Activated naive CD4-positive, alpha-beta T cell treated with anti-CD3 and anti-CD28 coated beads for 36 hours (primary cell): ENCODE data around the gene DUSP22. TPM values are rescaled to one million over a fixed set of nuclear protein-coding genes. Genes with fewer than 3 reads are reported as not detected.

ENCODE experiments used
- CTCF ChIA-PET: fragments of 350-600 bp; sonication (Branson Sonifier 250); formaldehyde crosslinking; loops from one replicate; lab custom pipeline; 2021; ENCODE audit warnings: antibody characterized with exemption; lab: Charles Lee
- DNase-seq: peaks from one replicate; pipeline ENCODE4 v3.0.0-alpha.2; 2020
- H3K27ac Mint-ChIP-seq: one replicate; pipeline ENCODE4 v1.8.0; 2021; ENCODE audit warnings: mild to moderate bottlenecking, mixed read lengths
- H3K27me3 Mint-ChIP-seq: one replicate; pipeline ENCODE4 v1.8.0; 2021; ENCODE audit warnings: low read depth, mixed read lengths
- H3K36me3 Mint-ChIP-seq: one replicate; pipeline ENCODE4 v1.8.0; 2021; ENCODE audit warnings: low read depth, mixed read lengths
- H3K4me1 Mint-ChIP-seq: one replicate; pipeline ENCODE4 v1.8.0; 2021; ENCODE audit warnings: low read depth, mixed read lengths
- H3K4me3 Mint-ChIP-seq: one replicate; pipeline ENCODE4 v1.8.0; 2021; ENCODE audit warnings: mild to moderate bottlenecking, moderate library complexity, mixed read lengths
- H3K9me3 Mint-ChIP-seq: one replicate; pipeline ENCODE4 v1.8.0; 2021; ENCODE audit warnings: mixed read lengths
- intact Hi-C: fragments of 100-400 bp; cut with micrococcal nuclease; formaldehyde crosslinking; loops from one replicate; pipeline ENCODE4 v1.15.1; 2023
- total RNA-seq, 2 experiments: library from RNA; stranded (reverse); gene quantifications; one replicate each; pipeline ENCODE4 v1.2.3, GENCODE V29; 2021

The DUSP22 gene
- total RNA-seq, 2 experiments from 2014 or later: 44.6 to 46.9 TPM

DNA sequence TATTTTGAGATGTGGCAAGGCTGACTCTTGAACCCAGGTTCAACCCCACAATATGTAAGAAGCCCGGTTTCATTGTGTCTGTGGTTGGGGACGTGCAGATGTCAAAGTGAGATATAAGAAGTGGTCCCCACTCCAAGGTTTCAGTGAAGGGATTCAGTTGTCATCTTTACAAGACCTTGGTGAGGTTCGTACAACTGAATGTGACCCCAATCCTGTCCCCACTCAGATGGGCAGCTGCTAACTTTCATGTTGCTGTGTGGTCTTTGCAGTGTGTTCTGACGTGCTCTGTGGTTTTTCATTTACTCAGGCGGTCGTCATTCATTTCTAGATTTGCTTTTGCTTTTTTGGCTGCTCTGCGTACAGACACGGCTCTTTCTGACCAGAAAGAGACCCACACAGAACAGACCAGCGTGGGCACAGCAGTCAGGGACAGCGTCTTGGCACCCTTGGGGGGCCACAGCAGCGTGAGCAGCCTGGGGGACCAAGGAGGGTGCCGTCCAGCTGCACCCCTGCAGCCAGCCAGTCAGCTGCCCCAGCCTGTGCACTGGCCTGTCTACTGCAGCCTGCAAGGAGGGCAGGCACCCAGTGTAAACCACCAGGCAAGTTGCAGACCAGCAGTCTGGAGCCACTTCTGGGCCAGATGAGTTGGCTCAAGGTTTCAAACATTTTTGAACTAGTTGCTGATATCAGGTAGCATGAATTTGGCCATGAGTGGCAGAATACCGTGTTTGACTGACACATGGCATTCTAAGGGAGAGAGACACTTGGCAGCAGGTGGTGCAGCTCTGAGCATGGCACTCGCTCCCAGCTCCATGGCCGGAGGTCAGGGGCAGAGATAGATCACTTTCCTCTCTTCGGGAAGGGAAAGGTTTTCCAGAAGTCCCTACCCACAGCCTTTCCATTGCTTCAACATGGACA is 49.9 kb downstream of the DUSP22 start:
- Mint-ChIP-seq H3K27me3 (no peaks in the 10 kb centered on the region), H3K4me3 (no peak overlapping the region), H3K27ac (no peak overlapping the region), H3K36me3 (peaks cover 5% of the 10 kb centered on the region), H3K4me1 (peaks cover 30% of the 10 kb centered on the region), H3K9me3 (no peaks in the 10 kb centered on the region)
- no peak for DNase-seq
- CTCF ChIA-PET: no interaction called here
- intact Hi-C loops: no loop called here

DNA sequence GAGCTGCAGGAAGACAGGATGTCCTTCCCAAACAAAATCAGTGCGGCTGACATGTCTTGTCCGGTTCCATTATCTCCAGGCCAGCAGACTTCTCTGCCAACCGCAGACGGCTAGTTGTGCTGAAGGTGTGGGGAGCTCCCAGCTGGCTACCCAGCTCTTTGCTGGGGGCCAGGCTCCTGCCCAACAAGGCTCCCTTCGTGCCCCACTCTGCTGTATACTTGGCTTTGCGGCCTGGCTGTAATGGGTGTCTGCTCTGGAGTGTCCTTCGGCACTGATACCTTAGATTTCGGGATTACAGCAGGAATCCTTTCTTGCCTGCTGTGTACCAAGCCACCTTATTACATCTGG is 50.5 kb downstream of the DUSP22 start:
- CTCF ChIA-PET: no interaction called here
- DNase-seq: no peak
- Mint-ChIP-seq H3K27me3 (no peaks in the 10 kb centered on the region), H3K4me1 (peaks cover 23% of the 10 kb centered on the region), H3K9me3 (no peaks in the 10 kb centered on the region), H3K36me3 (peaks cover 5% of the 10 kb centered on the region), H3K4me3 (no peak overlapping the region), H3K27ac (no peak overlapping the region)
- intact Hi-C loops: no loop called here

GRCh38 chr6:343226-343935 is 51.1 kb downstream of the DUSP22 start:
- Mint-ChIP-seq H3K4me3 (no peak overlapping the region), H3K9me3 (no peaks in the 10 kb centered on the region), H3K27ac (no peak overlapping the region), H3K4me1 (peaks cover 19% of the 10 kb centered on the region), H3K36me3 (peaks cover 6% of the 10 kb centered on the region), H3K27me3 (no peaks in the 10 kb centered on the region)
- intact Hi-C loops: no loop called here
- CTCF ChIA-PET: no interaction called here
- no peak for DNase-seq

- CTCF ChIA-PET: interaction anchor here (0.9 kb wide), 1 partner anchor 20 kb away, joined by 3 read pairs; no protein-coding TSS in a partner anchor
- no peak overlapping the region for H3K4me3 Mint-ChIP-seq
- intact Hi-C loops: no loop called here
Measured at GRCh38 chr6:343960-344815, 51.9 kb downstream of the DUSP22 start.

DNA sequence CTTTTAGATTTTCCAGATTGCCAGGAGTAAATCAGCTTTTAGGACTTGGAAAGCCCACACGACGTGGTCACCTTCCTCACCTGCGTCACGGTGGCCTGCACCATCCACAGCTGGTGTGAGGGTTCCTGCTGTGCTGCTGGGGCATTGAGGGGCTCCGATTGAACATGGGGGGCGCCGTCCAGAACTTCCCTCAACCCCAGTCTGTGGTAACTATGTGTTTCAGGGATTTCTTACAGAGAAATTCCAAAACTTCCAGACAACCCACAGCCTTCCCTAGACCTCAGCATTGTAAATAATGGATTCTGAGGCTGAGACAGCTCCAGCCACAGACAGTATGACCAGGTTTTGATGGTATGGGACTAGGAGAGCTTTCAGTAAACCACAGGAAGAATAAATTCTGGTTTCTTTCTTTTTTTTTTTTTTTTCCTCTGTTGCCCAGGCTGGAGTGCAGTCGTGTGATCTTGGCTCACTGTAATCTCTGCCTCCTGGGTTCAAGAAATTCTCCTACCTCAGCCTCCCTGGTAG is 52.6 kb downstream of the DUSP22 start:
- no peak for DNase-seq
- Mint-ChIP-seq H3K27me3 (no peaks in the 10 kb centered on the region), H3K27ac (no peak overlapping the region), H3K4me1 (peaks cover 4% of the 10 kb centered on the region), H3K4me3 (no peak overlapping the region), H3K36me3 (peaks cover 9% of the 10 kb centered on the region), H3K9me3 (no peaks in the 10 kb centered on the region)
- CTCF ChIA-PET: interaction anchor here (0.6 to 0.9 kb wide), 2 partner anchors 21 to 168 kb away, joined by 3 read pairs; no protein-coding TSS in a partner anchor
- intact Hi-C loops: no loop called here

More at GRCh38 chr6:343960-344815, 51.9 kb downstream of the DUSP22 start:
- H3K4me1 Mint-ChIP-seq: peaks cover 11% of the 10 kb centered on the region
- DNase-seq: no peak
- H3K27ac Mint-ChIP-seq: no peak overlapping the region
- H3K27me3 Mint-ChIP-seq: no peaks in the 10 kb centered on the region
- peaks cover 9% of the 10 kb centered on the region for H3K36me3 Mint-ChIP-seq
- H3K9me3 Mint-ChIP-seq: no peaks in the 10 kb centered on the region

DNA sequence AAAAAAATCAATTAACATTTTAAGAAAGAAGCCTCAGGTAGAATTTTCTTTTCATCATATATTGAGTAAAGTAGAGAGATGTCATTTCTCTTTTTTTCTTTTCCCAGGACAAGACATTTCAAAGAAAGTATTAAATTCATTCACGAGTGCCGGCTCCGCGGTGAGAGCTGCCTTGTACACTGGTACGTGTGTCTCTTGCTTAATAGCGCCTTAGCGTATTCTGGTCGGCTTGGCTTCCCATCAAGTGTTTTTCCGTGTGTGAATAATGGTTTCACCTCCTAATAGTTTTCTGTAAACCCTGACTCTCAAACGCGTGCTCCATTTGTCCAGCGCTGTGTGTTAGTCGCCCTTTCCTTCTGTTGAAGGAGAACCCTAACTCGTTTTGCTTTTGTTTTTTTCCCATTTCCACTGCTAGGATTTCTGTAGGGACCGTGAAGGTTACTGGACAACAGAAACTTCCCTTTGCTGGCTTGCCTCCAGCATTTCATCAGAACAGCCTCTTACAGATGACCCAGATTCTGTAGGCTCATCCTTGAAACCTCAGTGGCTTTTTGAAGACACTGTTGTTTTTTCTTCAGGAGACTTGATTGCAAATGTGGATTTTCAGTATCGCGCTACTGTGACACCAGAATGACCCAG is 53.6 kb downstream of the DUSP22 start:
- CTCF ChIA-PET: no interaction called here
- Mint-ChIP-seq H3K4me1 (no peaks in the 10 kb centered on the region), H3K4me3 (no peak overlapping the region), H3K36me3 (peaks cover 5% of the 10 kb centered on the region), H3K9me3 (no peaks in the 10 kb centered on the region), H3K27me3 (no peaks in the 10 kb centered on the region), H3K27ac (no peak overlapping the region)
- DNase-seq: no peak
- intact Hi-C loops: no loop called here

GRCh38 chr6:346386-347030 is 54.2 kb downstream of the DUSP22 start:
- Mint-ChIP-seq H3K9me3 (no peaks in the 10 kb centered on the region), H3K27me3 (no peaks in the 10 kb centered on the region), H3K27ac (no peak overlapping the region), H3K4me1 (no peaks in the 10 kb centered on the region), H3K36me3 (peaks cover 5% of the 10 kb centered on the region), H3K4me3 (no peak overlapping the region)
- intact Hi-C loops: no loop called here
- DNase-seq: no peak
- CTCF ChIA-PET: no interaction called here

GRCh38 chr6:347232-347631 is 54.9 kb downstream of the DUSP22 start:
- Mint-ChIP-seq H3K27me3 (no peaks in the 10 kb centered on the region), H3K9me3 (no peaks in the 10 kb centered on the region), H3K4me1 (no peaks in the 10 kb centered on the region), H3K36me3 (peaks cover 5% of the 10 kb centered on the region), H3K27ac (no peak overlapping the region), H3K4me3 (no peak overlapping the region)
- intact Hi-C loops: no loop called here
- DNase-seq: no peak
- CTCF ChIA-PET: no interaction called here

DNA sequence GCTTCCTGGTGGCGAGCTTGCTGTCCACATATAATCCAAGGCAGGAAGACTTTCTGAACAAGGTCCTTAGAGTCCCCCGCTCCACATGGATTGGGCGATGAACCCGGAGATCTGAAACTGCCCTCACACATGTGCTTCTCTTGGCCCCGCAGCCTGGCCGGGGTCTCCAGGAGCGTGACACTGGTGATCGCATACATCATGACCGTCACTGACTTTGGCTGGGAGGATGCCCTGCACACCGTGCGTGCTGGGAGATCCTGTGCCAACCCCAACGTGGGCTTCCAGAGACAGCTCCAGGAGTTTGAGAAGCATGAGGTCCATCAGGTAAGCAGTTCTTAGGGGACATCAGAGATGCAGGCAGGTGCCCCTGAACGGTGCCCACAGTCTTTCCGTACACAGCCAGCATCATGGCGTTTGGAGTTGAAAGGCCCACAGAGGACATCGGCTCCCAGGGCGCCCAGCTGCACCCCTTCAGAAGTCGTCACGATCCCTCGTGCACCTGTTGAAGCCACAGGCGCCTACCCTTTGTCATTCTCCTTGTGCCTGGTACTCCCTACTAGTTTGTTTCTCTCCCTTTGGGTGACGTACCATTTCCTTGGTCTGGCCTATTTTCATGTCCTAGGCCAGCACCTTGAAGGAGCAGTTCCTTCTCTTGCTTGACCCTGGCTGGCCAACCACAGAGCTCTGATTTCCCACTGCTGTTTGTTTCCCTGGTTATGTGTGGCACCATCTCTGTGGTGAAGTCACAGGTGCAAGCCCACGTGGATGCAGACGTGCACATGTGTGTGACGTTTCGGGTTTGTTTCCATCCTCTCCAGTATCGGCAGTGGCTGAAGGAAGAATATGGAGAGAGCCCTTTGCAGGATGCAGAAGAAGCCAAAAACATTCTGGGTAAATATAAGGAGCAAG is 55.9 kb downstream of the DUSP22 start:
- CTCF ChIA-PET: no interaction called here
- no peaks in the 10 kb centered on the region for H3K9me3 Mint-ChIP-seq

GRCh38 chr6:348860-349396 is 56.6 kb downstream of the DUSP22 start:
- CTCF ChIA-PET: no interaction called here
- Mint-ChIP-seq H3K4me1 (no peaks in the 10 kb centered on the region), H3K9me3 (no peaks in the 10 kb centered on the region), H3K36me3 (peaks cover 5% of the 10 kb centered on the region), H3K27ac (no peak overlapping the region), H3K4me3 (no peak overlapping the region), H3K27me3 (no peaks in the 10 kb centered on the region)
- intact Hi-C loops: no loop called here
- no peak for DNase-seq

More for the DNA sequence above, 55.9 kb downstream of the DUSP22 start:
- Mint-ChIP-seq H3K27ac (no peak overlapping the region), H3K4me1 (no peaks in the 10 kb centered on the region), H3K36me3 (peaks cover 5% of the 10 kb centered on the region), H3K4me3 (no peak overlapping the region), H3K27me3 (no peaks in the 10 kb centered on the region)
- intact Hi-C loops: no loop called here
- no peak for DNase-seq
